Measurements from ENCODE around the gene MGARP.

Gene MGARP

DNA sequence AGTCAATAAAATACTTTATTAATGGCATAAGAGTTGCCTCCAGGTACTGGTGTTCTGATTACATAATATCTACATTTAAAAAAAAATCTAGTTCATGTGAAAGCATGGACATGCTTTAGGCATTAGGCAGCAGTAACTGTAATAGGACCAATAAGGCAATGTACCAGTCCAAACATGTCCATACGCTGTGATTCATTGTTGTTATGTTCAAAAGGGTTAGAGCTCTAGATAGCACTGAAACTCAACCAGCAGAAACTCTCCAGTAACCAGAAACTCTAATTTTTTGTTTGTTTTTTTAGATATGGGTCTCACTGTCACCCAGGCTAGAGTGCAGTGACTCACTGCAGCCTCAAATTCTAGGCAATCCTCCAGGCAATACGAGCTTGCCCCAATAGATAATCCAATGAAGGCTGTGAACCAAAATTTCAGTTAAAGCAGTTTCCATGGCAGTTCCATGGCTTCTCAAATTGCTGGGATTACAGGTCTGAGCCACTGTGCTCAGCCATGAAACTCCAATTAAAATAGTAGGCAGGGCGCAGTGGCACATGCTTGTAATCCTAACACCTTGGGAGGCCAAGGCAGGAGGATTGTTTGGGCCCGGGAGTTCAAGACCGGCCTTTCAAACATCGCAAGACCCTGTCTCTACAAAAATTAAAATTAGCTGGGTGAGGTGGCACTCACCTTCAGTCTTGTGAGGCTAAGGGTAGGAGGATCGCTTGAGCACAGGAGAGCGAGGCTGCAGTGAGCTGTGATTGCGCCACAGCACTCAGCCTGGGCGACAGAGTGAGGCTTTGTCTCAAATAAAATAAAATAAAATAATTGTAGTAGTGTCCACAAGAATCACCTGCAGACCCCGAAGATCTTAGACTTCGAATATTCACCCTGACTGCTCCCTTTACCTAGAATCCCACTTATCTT is 36.3 kb downstream of the MGARP start:
- DNase-seq (ENCODE audit: low read depth), result no peak

GRCh38 chr4:139242511-139243051 is 37.4 kb downstream of the MGARP start:
- no peak for DNase-seq (ENCODE audit: low read depth)

GRCh38 chr4:139241784-139242151 is 38.3 kb downstream of the MGARP start:
- no peak for DNase-seq (ENCODE audit: low read depth)

DNA sequence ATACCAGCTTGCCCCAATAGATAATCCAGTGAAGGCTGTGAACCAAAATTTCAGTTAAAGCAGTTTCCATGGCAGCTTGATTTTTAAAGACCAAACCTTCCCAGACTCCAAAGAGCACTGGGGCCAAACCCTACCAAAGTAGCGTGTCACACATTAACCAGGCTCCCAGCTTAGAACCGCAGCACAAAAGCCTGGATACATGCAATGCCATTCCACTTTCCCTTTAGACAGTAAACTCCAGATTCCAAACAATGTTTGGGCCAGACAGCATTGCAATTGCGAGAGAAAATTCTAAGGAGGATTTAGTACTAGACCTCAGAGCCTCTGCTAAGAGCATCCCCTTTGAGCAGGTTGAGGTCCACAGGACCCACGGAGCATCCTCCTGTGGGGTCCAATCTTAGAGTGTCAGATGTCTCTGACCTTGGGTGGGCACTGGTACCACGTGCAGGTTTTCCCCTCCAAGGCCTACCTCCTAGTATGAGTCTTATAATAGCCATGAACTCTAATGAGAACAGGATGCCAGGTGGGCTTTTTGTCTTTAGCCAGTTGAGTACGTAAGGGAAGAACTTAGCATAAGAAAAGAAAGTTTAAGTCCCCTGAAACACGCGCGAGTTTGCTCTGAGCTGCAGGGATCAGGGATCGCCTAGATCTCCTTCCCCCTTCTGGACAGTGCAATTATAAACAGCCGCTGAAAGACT is 38.8 kb downstream of the MGARP start:
- no peak for DNase-seq (ENCODE audit: low read depth)

- no peak for DNase-seq (ENCODE audit: low read depth)
Measured at GRCh38 chr4:139239127-139239772, 40.8 kb downstream of the MGARP start.

- DNase-seq (ENCODE audit: low read depth), result no peak
Measured at GRCh38 chr4:139234253-139234652, 45.8 kb downstream of the MGARP start.

- no peak for DNase-seq (ENCODE audit: low read depth)
Measured at GRCh38 chr4:139229534-139230039, 50.4 kb downstream of the MGARP start.

GRCh38 chr4:139227729-139228404 is 52.2 kb downstream of the MGARP start:
- DNase-seq (ENCODE audit: low read depth), result no peak

DNA sequence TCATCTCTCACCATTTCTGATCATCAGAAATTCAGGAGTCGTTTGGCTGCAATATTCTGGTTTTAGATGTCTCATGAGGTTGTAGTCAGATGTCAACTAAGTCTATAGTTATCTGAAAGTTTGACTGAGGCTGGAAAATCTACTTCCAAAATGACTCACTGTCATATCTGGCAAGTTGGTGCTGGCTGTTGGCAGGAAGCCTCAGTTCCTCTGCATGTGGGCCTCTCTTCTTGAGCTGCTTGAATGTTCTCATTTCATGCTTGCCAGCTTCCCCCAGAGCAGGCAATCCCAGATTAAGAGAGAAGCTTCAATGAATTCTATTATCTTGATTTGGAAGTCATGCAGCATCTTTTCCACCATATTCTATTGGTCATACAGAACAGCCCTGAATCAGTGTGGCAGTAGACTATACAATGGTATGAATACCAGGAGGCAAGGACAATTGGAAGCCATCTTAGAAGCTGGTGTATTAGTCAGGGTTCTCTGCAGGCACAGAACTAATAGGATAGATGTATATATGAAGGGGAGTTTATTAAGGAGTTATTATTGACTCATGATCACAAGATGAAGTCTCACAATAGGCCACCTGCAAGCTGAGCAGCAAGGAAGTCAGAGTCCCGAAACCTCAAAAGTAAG is 56.2 kb downstream of the MGARP start:
- DNase-seq (ENCODE audit: low read depth), result no peak

- no peak for DNase-seq (ENCODE audit: low read depth)
Measured at GRCh38 chr4:139222215-139222614, 57.8 kb downstream of the MGARP start.

DNA sequence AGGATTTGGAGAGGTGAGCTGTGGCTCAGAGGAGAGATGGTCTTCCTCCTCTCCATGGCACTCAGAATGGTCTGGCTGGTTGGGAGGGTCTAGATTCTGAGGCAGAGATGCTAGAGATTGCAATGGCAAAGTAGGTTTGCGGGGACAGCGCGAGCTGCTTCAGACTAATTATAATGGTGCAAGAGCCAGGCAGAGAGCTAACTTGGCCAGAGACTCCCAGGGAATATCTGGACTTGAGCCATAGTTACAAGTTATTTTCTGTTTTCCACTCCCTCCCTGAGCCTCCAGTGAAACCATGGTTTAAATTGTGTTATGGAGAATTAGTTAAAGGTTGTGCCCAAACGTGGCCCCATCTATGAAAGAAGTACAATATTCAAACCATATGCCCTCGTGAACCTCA is 58.3 kb downstream of the MGARP start:
- DNase-seq (ENCODE audit: low read depth), result no peak

GRCh38 chr4:139219450-139220055 is 60.5 kb downstream of the MGARP start:
- DNase-seq (ENCODE audit: low read depth), result no peak
